ENCODE data around the gene CHIT1. TPM values are rescaled to one million over a fixed set of nuclear protein-coding genes. Genes with fewer than 3 reads are reported as not detected.

CHIT1 gene
- total RNA-seq, 4 donors from 2014 or later: 0.20 TPM; not detected in 3

GRCh38 chr1:203178821-203179666 is 50.4 kb downstream of the CHIT1 start:
- no peak for TF ChIP-seq CTCF (IDR thresholded peaks at IDR 0.05 in 4 of 5, conservative IDR thresholded peaks at IDR 0.05 in 1 of 5)
- TF ChIP-seq POLR2A (IDR thresholded peaks at IDR 0.05): no peak
- Histone ChIP-seq H3K27me3 (no peaks in the 10 kb centered on the region), H3K4me3 (no peak overlapping the region), H3K36me3 (no peaks in the 10 kb centered on the region), H3K27ac (peak overlapping the region in 1 of 4 donors; percentile 88), H3K4me1 (peaks cover 21 to 43% of the 10 kb centered on the region in 2 donors), H3K9me3 (no peaks in the 10 kb centered on the region)
- intact Hi-C loops (cut with DNase I; ENCODE audit: low total_unique reads): no loop called here
- in situ Hi-C loops (cut with MboI; ENCODE audit: low sequenced_read_pairs in 4 of 4): loop anchor here in 1 of 4 donors (10.0 kb wide), 1 partner anchor 144 kb away; no protein-coding TSS in a partner anchor
- ATAC-seq (no peak), DNase-seq (no peak)

- TF ChIP-seq CTCF (IDR thresholded peaks at IDR 0.05 in 4 of 5, conservative IDR thresholded peaks at IDR 0.05 in 1 of 5) (no peak), POLR2A (IDR thresholded peaks at IDR 0.05) (no peak)
- no peaks in the 10 kb centered on the region for H3K9me3 ChIP-seq
- DNase-seq: no peak
- in situ Hi-C loops (cut with MboI; ENCODE audit: low sequenced_read_pairs in 4 of 4): loop anchor here in 1 of 4 donors (10.0 kb wide), 1 partner anchor 143 kb away; no protein-coding TSS in a partner anchor
- H3K4me1 ChIP-seq: peaks cover 28 to 52% of the 10 kb centered on the region in 2 donors
- peak overlapping the region; percentile 38 to 88 (median 64) for H3K27ac ChIP-seq
- H3K4me3 ChIP-seq: no peak overlapping the region
- ATAC-seq: no peak
- intact Hi-C loops (cut with DNase I; ENCODE audit: low total_unique reads): no loop called here
- no peaks in the 10 kb centered on the region for H3K27me3 ChIP-seq
- no peaks in the 10 kb centered on the region for H3K36me3 ChIP-seq
Observed at GRCh38 chr1:203178083-203178482, 51.4 kb downstream of the CHIT1 start.

- in situ Hi-C loops (cut with MboI; ENCODE audit: low sequenced_read_pairs in 4 of 4): loop anchor here in 1 of 4 donors (10.0 kb wide), 1 partner anchor 143 kb away; no protein-coding TSS in a partner anchor
- Histone ChIP-seq H3K36me3 (no peaks in the 10 kb centered on the region), H3K27ac (peak overlapping the region; percentile 38 to 88 (median 64)), H3K4me3 (no peak overlapping the region), H3K4me1 (peaks cover 32 to 57% of the 10 kb centered on the region in 2 donors), H3K27me3 (no peaks in the 10 kb centered on the region), H3K9me3 (no peaks in the 10 kb centered on the region)
- intact Hi-C loops (cut with DNase I; ENCODE audit: low total_unique reads): no loop called here
- TF ChIP-seq POLR2A (IDR thresholded peaks at IDR 0.05) (peak in 1 of 2 donors; percentile 46), CTCF (IDR thresholded peaks at IDR 0.05 in 4 of 5, conservative IDR thresholded peaks at IDR 0.05 in 1 of 5) (no peak)
- peak; percentile 61 to 75 for ATAC-seq
- DNase-seq: peak; percentile 87 to 93
Observed at GRCh38 chr1:203177470-203178039, 51.9 kb downstream of the CHIT1 start.

GRCh38 chr1:203177036-203177405 is 52.5 kb downstream of the CHIT1 start:
- peaks cover 35 to 62% of the 10 kb centered on the region in 2 donors for H3K4me1 ChIP-seq
- no peak for DNase-seq
- H3K4me3 ChIP-seq: no peak overlapping the region
- peak overlapping the region in 3 of 4 donors; percentile 51 to 88 (median 77) for H3K27ac ChIP-seq
- ATAC-seq: no peak
- H3K27me3 ChIP-seq: no peaks in the 10 kb centered on the region
- H3K9me3 ChIP-seq: no peaks in the 10 kb centered on the region
- no peak for TF ChIP-seq CTCF (IDR thresholded peaks at IDR 0.05 in 4 of 5, conservative IDR thresholded peaks at IDR 0.05 in 1 of 5)
- TF ChIP-seq POLR2A (IDR thresholded peaks at IDR 0.05): no peak
- intact Hi-C loops (cut with DNase I; ENCODE audit: low total_unique reads) (no loop called here), in situ Hi-C loops (cut with MboI; ENCODE audit: low sequenced_read_pairs in 4 of 4) (loop anchor here in 1 of 4 donors (10.0 kb wide), 1 partner anchor 142 kb away; no protein-coding TSS in a partner anchor)
- H3K36me3 ChIP-seq: no peaks in the 10 kb centered on the region
